HG03097 (cell line): ENCODE measurements around the gene IL17C.

ENCODE experiments used
- ATAC-seq: cut with Tn5 transposase; IDR thresholded peaks from one replicate; pipeline ENCODE4 v1.9.1; 2021; ENCODE audit not compliant: unreplicated experiment, low FRiP score

The IL17C gene, protein sequence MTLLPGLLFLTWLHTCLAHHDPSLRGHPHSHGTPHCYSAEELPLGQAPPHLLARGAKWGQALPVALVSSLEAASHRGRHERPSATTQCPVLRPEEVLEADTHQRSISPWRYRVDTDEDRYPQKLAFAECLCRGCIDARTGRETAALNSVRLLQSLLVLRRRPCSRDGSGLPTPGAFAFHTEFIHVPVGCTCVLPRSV

DNA sequence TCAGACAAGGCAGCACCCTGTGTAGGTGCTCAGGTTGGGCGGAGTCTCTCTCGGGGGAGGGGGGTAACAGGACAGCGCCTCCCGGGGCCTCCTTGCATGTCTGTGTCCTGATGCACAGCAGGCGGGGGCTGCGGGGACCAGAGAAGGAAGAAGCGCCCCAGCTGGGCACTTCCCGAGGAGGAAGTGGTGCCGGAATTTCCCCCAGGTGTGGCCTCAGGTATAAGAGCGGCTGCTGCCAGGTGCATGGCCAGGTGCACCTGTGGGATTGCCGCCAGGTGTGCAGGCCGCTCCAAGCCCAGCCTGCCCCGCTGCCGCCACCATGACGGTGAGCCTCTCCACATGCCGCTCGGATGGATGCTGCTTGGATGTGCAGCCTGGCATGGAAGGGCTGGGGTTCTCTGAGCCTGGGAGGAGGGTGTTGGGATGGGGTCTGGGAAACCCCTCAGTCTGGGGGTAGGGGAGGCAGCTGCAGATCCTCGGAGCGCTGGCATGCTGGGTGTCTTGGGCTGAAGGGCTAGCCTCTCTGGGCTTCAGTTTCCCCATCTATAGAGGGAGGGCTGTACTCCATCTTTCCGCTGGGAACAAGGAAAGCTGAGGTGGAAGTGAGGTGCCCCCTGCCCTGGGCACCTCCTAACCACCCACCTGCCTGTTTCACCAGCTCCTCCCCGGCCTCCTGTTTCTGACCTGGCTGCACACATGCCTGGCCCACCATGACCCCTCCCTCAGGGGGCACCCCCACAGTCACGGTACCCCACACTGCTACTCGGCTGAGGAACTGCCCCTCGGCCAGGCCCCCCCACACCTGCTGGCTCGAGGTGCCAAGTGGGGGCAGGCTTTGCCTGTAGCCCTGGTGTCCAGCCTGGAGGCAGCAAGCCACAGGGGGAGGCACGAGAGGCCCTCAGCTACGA is at the start of gene IL17C:
Gene IL17C (plus strand): TSS at position 250 of the 908 bp plus-strand sequence. CDS start 70 bp downstream, at position 320.
- no peak for ATAC-seq

DNA sequence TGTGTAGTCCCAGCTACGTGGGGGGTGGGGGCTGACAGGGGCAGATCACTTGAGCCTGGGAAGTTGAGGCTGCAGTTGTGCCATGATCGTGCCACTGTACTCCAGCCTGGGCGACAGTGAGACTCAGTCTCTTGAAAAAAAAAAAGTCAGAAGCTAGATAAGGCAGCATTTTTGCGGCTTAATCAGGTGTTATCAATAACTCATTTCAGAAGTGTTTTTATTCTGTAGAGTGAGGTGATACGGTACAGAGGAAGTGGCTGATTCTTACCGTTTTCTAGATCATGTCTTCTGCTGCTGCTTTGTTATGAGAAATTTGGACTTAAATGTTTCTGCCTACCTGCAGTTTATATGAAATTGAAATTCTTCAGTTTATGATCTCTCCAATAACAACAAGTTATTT is 49.6 kb upstream of the IL17C start:
- no peak for ATAC-seq

DNA sequence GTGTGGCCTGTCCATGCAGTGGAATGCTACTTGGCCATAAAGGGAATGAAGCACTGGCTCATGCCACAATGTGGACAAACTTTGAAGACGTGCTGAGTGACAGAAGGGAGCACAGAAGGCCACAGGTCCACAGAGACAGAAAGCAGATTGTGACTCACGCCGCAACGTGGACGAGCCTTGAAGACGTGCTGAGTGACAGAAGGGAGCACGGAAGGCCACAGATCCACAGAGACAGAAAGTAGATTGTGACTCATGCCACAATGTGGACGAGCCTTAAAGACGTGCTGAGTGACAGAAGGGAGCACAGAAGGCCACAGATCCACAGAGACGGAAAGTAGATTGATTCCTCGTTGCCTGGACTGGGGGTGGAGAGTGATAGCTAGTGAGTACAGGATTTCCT is 48.9 kb upstream of the IL17C start:
- no peak for ATAC-seq

DNA sequence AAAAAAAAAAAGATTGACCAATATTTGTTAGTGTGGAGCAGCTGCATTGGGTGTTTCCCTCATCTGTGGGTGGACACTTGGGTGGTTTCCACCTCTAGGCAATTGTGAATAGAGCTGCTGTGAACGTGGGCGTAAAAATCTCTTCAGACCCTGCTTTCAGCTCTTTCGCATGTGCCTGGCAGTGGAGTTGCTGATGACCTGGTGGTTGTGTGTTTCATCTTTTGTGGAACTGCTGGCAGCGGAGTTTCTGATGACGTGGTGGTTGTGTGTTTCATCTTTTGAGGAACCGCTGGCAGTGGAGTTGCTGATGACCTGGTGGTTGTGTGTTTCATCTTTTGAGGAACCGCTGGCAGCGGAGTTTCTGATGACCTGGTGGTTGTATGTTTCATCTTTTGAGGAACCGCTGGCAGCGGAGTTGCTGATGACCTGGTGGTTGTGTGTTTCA is 46.8 kb upstream of the IL17C start:
- ATAC-seq: no peak

DNA sequence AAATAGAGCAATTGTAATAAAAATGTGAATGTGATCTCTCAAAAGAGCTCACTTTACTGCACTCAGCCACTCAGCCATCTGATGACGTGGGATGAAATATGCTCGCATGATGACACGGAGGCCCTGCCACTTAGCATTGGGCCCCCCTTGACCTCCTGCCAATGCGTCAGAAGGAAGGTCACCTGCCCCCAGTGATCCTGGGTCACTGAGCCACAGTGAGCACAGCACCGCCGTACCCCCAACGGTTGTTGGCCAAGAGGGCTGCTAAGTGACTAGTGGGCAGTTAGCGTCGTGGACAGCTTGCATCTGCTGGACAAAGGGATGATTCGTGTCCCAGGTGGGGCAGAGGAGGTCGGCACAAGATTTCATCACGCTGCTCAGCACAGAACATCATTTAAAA is 45.3 kb upstream of the IL17C start:
- no peak for ATAC-seq

DNA sequence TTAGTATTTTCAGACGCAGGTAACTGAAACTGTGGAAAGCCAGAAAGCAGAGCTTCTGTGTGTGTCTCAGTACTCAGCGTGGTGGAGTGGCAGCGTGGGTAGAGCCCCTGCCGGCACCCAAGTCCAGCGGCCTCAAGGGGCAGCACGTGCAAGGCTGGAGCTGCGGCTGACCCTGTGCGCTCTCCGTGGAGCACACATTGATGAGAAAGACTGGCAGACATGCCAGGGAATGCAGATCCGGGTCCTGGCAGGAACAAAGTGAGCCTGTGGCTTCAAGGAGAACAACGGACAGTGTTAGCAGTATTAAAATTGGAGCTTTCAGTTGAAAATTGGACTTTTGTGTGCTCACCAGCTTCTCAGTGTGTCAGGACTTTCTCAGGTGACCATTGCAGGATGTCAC is 44.9 kb upstream of the IL17C start:
- ATAC-seq: no peak

DNA sequence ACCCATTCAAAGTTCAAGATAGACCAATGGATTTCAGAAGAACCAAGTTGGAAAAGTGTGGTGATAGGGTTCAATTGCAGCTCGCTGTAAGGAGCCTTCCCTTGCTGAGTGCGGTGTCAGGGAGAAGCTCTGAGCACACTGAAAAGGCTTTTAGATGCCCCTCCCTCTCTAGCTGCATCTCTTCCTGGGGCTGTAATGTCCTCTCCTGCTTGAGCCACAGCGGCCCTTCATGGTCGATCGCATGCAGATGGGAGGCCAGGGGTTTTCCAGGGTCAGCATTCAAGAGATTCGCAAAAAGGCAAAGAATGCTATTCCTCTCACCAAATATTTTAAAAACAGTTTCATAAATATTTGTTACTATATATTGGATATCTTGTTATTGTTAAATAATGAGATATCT is 44.5 kb upstream of the IL17C start:
- no peak for ATAC-seq

DNA sequence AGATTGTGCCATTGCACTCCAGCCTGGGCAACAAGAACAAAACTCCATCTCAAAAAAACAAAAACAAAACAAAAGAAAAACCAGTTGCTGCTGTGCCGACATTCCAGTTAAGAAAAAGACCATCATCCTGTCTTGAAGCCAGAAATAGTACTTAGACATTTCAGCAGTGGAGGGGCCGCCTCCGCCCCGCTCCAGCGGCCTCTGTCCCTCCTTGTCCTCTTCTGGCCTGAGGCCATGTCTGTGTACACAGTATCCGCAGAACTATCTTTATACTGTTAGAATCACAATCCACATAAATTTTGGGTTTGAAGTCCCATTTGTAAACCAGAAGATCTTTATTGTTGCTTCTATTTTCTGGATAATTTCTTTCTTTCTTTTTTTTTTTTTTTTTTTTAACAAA is 43.3 kb upstream of the IL17C start:
- no peak for ATAC-seq

DNA sequence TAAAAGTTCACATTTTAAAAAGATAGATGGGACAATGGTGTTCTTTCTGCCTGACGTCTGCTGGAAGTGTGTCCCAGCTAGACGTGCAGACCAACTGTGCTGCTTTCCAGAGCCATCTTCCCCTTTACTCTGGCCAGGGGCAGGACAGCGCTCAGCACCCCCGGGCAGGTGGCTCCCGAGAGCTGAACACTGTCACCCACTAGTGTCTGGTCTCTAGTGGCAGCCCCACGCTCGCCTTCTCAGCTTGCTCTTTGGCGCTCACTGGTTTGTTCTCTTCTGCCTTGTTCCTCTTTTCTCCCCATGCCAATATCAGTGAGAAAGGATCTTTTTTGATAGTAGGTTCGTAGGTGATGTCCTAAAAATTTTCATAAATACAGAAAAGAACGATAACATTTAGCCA is 42.5 kb upstream of the IL17C start:
- ATAC-seq: no peak

DNA sequence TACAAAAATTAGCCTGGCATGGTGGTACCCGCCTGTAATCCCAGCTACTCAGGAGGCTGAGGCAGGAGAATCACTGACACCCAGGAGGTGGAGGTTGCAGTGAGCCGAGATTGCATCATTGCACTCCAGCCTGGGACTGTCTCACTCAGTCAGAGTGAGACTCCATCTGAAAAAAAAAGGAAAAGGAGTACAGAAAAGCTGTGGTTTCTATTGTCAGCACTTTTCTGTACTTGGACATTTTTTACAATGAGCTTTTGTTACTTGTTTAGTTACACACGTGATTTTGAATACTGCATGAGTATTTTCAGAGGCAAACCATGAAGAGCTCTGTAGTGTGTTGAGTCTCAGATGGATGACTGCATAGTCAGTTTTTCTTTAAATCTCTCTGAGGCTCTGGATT is 41.9 kb upstream of the IL17C start:
- no peak for ATAC-seq

DNA sequence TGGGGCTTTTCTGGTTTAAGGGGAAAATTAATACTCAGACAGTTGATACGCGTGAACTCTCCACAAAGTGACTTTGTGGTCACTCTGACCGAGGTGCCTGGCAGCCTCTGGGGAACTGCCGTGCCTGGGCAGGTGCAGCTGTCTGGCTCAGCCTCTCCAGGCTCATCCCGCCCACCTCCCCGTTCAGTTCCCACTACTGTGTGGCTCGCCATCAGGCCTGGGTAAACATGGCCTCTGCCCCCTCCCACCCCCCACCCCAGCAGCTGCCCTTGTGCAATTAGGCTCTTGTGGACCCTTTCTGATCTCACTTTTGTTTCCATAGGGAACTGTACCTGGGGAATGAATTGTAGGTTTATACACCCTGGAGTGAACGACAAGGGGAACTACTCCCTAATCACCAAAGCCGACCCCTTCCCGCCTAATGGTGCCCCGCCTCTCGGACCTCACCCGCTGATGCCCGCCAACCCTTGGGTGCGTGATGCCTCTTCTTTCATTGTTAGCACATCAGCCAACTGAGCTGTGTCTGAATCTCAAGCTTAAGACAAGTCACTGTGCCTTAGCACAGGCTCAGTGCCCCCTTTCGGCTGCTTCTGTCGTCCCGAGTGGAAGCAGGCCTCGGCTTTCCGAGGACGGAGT is 40.4 kb upstream of the IL17C start:
- no peak for ATAC-seq

DNA sequence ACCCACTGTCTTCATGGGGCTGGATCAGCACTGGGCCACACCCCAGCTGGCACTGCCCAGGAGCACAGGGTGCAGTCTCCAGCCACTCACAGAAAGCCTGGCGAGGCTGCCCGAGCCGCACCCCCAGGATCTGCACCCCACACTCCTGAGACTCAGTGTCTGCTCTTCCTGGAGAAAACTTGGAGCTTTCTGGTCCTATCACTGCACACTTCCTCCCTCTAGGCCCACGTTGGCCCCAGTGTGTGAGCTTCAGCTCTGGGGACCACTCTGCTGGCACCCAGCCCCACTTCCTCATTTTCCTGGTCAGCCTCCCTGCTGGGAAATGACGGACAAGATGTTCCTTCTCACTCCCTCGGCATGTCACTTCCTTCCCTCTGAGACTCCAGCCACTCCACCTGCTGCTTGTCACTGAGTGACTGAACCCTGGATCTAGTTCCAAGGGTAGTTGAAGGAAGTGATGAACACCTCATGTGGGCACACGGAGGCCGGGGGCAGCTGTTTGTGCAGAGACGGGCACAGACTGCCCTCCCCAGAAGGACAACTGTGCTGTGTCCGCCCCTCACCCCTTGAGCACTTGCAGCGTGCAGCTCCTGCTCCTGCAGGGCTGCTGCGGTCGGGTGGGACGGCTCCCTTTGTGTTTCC is 39.2 kb upstream of the IL17C start:
- ATAC-seq: no peak

DNA sequence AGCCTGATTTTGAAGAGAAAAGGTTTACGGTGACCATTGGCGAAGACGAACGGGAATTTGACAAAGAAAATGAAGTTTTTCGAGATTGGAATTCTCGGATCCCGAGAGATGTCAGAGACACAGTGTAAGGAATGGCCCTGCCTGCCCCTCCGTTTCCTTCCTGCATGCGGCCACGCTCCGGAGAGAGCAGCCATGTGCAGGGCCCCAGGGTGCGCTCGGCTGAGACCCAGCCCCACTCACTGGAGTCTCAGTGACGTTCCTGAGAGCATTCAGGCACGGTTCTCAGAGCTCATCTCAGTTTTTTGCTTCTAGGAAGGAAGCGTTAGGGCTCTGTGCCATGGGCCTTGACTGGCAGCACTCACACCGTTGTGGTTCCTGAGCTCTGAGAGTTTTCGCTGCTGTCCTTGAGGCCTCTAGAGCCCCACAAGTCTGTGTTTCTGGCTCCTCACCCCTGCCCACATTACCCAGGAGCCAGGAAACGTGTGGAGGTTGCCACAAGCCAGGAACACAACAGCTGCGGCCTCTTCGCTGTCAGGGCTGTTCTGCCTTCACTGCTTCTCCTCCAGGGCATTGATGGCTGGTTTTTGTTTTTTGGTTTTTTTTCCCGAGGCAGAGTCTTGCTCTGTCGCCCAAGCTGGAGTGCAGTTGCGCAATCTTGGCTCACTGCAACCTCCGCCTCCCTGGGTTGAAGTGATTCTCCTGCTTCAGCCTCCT is 38.4 kb upstream of the IL17C start:
- ATAC-seq: no peak

DNA sequence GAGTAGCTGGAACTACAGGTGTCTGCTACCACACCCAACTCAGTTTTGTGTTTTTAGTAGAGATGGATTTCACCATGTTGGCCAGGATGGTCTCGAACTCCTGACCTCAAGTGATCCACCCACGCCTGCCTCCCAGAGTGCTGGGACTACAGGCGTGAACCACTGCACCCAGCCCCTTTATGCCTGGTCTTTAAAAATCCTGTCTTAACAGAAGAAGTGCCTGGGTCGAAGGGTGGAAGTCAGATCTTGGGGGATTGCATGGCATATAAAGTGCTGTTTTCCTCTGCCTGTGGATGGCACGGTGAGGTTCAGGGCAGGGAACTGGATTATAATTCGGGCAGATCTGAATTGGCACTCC is 37.9 kb upstream of the IL17C start:
- ATAC-seq: no peak

DNA sequence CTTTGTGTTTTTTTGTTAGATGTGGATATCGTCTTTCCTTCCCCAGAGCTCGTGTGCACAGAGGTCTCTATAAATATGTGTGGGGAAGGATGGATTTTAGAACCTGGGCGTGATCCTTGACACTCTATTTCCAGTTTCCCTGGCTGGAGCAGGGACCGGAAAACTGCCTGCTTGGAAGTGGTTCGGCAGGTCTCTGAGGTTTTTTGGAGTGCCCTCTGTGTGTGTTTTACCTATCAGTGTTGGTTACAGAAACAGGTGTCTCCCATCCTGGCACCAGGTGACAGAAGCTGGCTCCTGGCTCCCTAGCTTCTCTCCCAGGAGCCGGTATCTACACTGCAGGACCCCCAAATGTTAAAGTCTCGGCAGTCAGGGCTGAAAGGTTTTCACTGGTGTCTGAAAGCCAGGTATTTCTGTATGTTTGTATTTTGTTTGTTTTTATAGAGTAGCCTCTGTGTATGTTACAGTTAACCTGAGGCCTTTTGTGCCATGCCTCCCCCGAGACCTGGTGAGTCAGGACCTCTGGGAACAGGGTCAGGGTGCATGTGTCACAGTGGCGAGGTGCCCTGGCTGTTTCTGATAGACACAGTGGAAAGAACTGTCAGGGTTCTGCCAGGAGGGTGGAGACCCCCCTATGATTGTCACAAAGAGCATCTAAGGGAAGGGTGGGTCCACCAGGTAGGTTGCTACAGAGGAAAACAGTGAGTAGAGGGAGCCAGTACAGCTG is 36.9 kb upstream of the IL17C start:
- no peak for ATAC-seq

DNA sequence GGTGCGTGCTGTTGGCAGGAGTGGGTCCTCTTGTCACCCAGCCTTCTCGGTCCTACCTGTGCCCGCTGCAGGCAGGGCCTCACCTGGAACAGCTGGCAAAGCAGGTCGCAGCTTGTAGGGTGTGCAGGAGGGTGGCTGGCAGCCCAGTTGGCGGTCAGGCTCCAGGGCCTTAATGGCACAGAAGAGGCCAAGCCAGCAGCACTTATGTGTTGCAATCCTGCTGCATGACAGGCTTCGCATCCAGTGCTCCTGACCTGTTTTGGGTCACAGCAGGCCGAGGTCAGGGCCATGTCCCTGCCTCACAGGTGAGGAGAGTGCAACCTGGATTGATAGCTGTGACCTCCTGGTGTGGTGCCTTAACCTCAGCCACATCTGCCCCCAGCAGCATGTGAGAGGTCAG is 36.3 kb upstream of the IL17C start:
- no peak for ATAC-seq

DNA sequence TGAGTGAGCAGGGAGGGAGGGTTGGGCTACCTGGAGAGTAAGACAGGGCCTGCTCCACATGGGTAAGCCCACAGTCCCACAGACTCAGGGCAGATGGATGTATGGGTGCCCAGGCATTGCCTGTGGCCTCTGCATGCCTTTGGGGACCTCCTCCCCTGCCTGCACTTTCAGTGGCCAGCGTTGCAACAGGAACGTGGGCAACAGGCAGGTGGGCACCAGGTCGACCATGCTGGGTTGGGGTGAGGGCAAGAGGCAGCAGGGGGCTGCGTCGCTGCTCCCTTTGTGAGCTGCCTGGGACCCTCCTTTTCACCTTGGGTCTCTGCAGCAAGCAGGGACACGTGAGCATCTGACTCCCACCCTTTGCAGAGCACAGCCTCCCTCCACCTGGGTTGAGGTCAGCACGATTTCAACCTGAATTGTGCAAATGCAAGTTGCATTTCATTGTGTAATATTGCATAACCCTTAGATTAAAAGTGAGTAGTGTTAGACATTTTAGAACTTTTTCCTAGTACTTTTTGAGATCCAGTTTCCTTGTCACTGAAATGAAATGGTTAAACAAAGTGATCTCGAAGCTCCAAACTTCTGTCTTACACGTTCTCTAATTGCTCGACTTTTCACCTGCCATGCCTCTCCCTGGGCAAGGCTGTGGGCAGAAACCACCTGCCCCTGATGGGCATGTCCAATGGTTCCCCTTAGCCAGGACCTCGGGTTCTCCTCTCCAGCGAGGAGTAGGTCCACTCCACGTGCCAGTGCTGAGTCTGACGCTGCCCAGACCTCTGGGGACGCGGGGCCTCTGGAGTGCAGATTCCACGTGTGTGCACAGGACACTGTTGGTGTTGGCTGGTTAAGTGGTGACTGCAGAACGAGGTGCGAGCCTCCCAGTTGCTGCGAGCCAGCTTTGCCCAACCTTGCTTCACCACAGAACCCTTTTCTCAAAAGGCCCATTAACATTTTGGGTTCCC is 32.9 kb upstream of the IL17C start:
- no peak for ATAC-seq

DNA sequence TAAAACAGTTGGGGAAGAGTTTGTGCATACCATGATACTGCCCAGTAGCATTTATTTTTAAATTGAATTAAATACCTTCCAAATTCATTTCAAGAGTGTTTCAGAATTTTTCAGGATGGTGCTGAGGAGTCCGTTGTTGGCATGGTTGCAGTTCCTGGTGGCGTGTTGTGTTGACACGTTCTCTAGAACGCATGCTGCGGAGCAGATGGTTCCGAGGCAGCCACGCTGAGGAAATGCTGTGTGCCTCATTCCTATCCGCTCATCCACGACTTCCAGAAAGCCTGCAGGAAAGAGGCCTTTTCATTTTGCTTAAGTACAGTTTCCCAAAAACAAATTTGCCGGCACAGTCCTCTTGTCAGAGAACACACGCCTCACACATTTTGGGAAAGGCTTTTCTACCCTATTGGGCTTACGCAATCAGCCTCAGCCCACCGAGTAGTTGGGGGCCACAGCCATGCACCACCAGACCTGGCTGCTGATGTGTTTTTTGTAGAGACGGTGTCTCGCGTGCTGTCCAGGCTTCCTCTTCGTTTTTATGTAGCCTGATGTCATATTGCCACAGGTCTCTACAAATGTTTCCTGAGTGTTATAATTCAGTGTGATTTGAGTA is 32.1 kb upstream of the IL17C start:
- no peak for ATAC-seq
